Skeletal muscle satellite cell (primary cell): ENCODE data around the gene GAMT.
"Not testable (repeated sequence)": the region's sequence is repeated elsewhere in the genome, so short reads cannot be mapped to it uniquely, and the experiment has no call there.

ENCODE experiments used
- H3K27me3 ChIP-seq: 2 replicates; pipeline ENCODE4 v1.7.0; 2013; ENCODE audit warnings: low read length; ENCODE audit not compliant: control insufficient read depth, insufficient read depth
- H3K36me3 ChIP-seq: 2 replicates; pipeline ENCODE4 v1.7.0; 2013; ENCODE audit warnings: mild to moderate bottlenecking, control low read depth, low read length; ENCODE audit not compliant: insufficient read depth
- H3K4me1 ChIP-seq: 2 replicates; pipeline ENCODE4 v1.7.0; 2013; ENCODE audit warnings: low read length; ENCODE audit not compliant: control insufficient read depth, insufficient read depth
- H3K4me2 ChIP-seq: 2 replicates; pipeline ENCODE4 v1.7.0; 2013; ENCODE audit warnings: mild to moderate bottlenecking, low read length
- H3K4me3 ChIP-seq: 2 replicates; pipeline ENCODE4 v1.7.0; 2013; ENCODE audit warnings: low read length
- H3K9ac ChIP-seq: 2 replicates; pipeline ENCODE4 v1.7.0; 2013; ENCODE audit warnings: mild to moderate bottlenecking, low read depth, low read length, moderate library complexity
- H3K9me3 ChIP-seq: replicated peaks from 2 replicates; pipeline ENCODE4 v1.7.0; 2013; ENCODE audit warnings: mild to moderate bottlenecking, control low read depth, low read length

GAMT gene

DNA sequence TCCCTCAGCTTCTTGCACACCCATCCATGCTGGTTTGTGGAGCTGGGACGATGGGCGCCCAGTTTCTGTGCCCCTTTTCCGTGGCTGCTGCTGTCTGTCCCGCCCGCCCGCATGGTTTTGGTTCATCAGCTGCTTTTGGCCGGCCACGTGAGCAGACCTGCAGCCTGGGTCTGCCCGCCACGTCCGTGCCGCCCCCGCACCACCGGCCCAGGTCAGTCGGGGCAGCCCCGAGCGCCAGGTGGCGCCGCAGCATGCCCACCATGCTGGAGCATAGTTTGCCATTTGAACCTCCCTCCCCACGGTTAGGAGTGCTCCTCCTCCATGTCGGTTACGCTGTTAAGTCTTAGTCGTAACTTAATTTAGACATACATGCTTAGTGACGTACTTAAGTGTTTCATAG is 21.6 kb upstream of the GAMT start:
- Histone ChIP-seq H3K36me3 (peaks cover 94% of the 10 kb centered on the region), H3K4me2 (no peak overlapping the region), H3K9ac (no peak overlapping the region), H3K27me3 (no peaks in the 10 kb centered on the region), H3K4me1 (peaks cover 12% of the 10 kb centered on the region), H3K9me3 (no peaks in the 10 kb centered on the region), H3K4me3 (no peak overlapping the region)

DNA sequence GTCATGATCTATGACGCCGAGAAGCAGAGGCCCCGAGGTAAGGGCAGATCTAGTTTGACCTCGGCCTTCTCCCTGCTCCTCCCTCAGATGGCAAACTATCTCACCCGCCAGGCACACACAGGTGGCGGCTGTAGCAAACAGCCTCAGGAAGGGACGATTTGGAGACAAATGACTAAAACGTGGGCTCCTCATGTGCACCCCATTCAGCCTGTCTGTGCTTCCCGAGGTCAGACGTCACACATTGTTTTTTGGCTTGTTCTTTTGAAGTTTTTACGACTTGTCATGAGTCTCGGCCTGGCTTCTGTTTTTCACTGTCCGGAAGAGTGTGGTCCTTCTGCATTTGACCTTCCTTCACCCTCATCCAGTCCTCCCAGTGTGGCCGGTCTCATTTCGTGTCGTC is 21.0 kb upstream of the GAMT start:
- H3K9me3 ChIP-seq = no peaks in the 10 kb centered on the region
- no peak overlapping the region for H3K9ac ChIP-seq
- H3K4me3 ChIP-seq = no peak overlapping the region
- no peaks in the 10 kb centered on the region for H3K27me3 ChIP-seq
- no peak overlapping the region for H3K4me2 ChIP-seq
- peaks cover 92% of the 10 kb centered on the region for H3K36me3 ChIP-seq
- H3K4me1 ChIP-seq = peaks cover 18% of the 10 kb centered on the region

- Histone ChIP-seq H3K9me3 (no peaks in the 10 kb centered on the region), H3K27me3 (no peaks in the 10 kb centered on the region), H3K36me3 (peaks cover 89% of the 10 kb centered on the region), H3K9ac (no peak overlapping the region), H3K4me3 (no peak overlapping the region), H3K4me2 (no peak overlapping the region), H3K4me1 (peaks cover 23% of the 10 kb centered on the region)
Measured at GRCh38 chr19:1421958-1422305, 20.6 kb upstream of the GAMT start.

GRCh38 chr19:1421218-1421957 is 20.0 kb upstream of the GAMT start:
- Histone ChIP-seq H3K9ac (no peak overlapping the region), H3K36me3 (peaks cover 84% of the 10 kb centered on the region), H3K9me3 (no peaks in the 10 kb centered on the region), H3K4me1 (peaks cover 28% of the 10 kb centered on the region), H3K4me3 (no peak overlapping the region), H3K27me3 (no peaks in the 10 kb centered on the region), H3K4me2 (no peak overlapping the region)

GRCh38 chr19:1420590-1420989 is 19.2 kb upstream of the GAMT start:
- peaks cover 36% of the 10 kb centered on the region for H3K4me1 ChIP-seq
- no peaks in the 10 kb centered on the region for H3K9me3 ChIP-seq
- no peaks in the 10 kb centered on the region for H3K27me3 ChIP-seq
- no peak overlapping the region for H3K4me2 ChIP-seq
- H3K9ac ChIP-seq = no peak overlapping the region
- H3K4me3 ChIP-seq = no peak overlapping the region
- H3K36me3 ChIP-seq = peaks cover 76% of the 10 kb centered on the region

- H3K4me2 ChIP-seq, H3K4me3 ChIP-seq, H3K27me3 ChIP-seq, H3K9ac ChIP-seq, H3K9me3 ChIP-seq: not testable (repeated sequence)
- Histone ChIP-seq H3K4me1 (peaks cover 41% of the 10 kb centered on the region), H3K36me3 (peaks cover 71% of the 10 kb centered on the region)
Measured at GRCh38 chr19:1420085-1420484, 18.7 kb upstream of the GAMT start.

GRCh38 chr19:1418951-1419738 is 17.8 kb upstream of the GAMT start:
- Histone ChIP-seq H3K4me1 (peaks cover 45% of the 10 kb centered on the region), H3K4me3 (no peak overlapping the region), H3K27me3 (no peaks in the 10 kb centered on the region), H3K36me3 (peaks cover 64% of the 10 kb centered on the region), H3K4me2 (no peak overlapping the region), H3K9me3 (no peaks in the 10 kb centered on the region), H3K9ac (no peak overlapping the region)

- Histone ChIP-seq H3K4me1 (peaks cover 45% of the 10 kb centered on the region), H3K4me2 (no peak overlapping the region), H3K36me3 (peaks cover 62% of the 10 kb centered on the region), H3K9me3 (no peaks in the 10 kb centered on the region), H3K27me3 (no peaks in the 10 kb centered on the region), H3K4me3 (no peak overlapping the region), H3K9ac (no peak overlapping the region)
Measured at GRCh38 chr19:1418496-1418775, 17.1 kb upstream of the GAMT start.

DNA sequence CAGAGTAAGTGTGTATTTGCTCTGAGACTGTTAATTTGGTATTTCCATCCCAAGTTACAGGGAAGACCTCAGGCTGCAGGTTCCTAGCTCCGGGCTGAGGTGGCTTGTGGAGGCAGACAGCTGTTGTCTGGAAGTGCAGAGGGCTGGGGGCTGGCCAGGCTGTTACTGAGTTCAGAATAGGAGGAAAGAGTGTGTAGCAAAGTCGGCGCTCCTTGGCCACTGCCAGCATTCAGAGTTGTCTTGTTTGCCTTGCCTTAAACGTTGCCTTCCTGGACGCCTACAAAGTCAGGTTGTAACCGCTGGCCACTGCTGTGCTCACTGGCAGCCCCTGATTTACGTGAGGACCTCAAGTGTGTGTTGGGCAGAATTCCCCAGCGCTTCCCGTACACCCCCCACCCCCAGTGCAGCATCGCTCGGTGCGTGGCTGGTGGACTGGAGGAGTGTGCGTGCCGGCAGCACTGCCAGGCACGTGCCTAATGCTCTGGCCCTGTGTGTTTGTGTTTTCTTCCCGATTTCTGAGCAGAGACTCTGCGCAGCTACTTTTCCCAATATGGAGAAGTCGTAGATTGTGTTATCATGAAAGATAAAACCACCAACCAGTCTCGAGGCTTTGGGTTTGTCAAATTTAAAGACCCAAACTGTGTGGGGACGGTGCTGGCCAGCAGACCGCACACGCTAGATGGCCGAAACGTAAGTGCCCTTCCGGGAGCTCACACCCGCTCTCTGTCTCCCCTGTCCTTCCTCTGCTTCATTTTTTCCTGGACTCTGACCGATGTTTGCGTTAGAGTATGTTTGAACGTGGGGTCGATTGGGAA is 16.5 kb upstream of the GAMT start:
- peak overlapping the region; percentile 67 for H3K4me2 ChIP-seq
- peak overlapping the region; percentile 1 for H3K4me3 ChIP-seq
- H3K9me3 ChIP-seq = no peaks in the 10 kb centered on the region
- H3K36me3 ChIP-seq = peaks cover 62% of the 10 kb centered on the region
- peak overlapping the region; percentile 74 for H3K9ac ChIP-seq
- H3K27me3 ChIP-seq = no peaks in the 10 kb centered on the region
- peaks cover 45% of the 10 kb centered on the region for H3K4me1 ChIP-seq

GRCh38 chr19:1417145-1417544 is 15.8 kb upstream of the GAMT start:
- Histone ChIP-seq H3K27me3 (no peaks in the 10 kb centered on the region), H3K4me2 (peak overlapping the region; percentile 67), H3K4me1 (peaks cover 49% of the 10 kb centered on the region), H3K4me3 (peak overlapping the region; percentile 41), H3K36me3 (peaks cover 59% of the 10 kb centered on the region), H3K9me3 (no peaks in the 10 kb centered on the region), H3K9ac (peak overlapping the region; percentile 74)

- Histone ChIP-seq H3K4me2 (peak overlapping the region; percentile 67), H3K9me3 (no peaks in the 10 kb centered on the region), H3K27me3 (no peaks in the 10 kb centered on the region), H3K4me3 (peak overlapping the region; percentile 3), H3K36me3 (peaks cover 49% of the 10 kb centered on the region), H3K9ac (peak overlapping the region; percentile 74), H3K4me1 (peaks cover 50% of the 10 kb centered on the region)
Measured at GRCh38 chr19:1416014-1416841, 14.9 kb upstream of the GAMT start.
